K562 (cell line): ENCODE measurements around the gene WIPF3. TPM values are rescaled to one million over a fixed set of nuclear protein-coding genes. Genes with fewer than 3 reads are reported as not detected.

Experiments used
- ATAC-seq: fragments of 200-7000 bp; cut with Tn5 transposase; 3 replicates; pipeline ENCODE4 v1.9.1; 2020; ENCODE audit warnings: moderate library complexity
- BruUV-seq: library from RNA; stranded (reverse); fragments of 400-500 nt; replicated peaks from 2 replicates; lab custom pipeline; 2021; lab: Mats Ljungman, UMichigan
- CTCF ChIA-PET: fragments of 300-600 bp; formaldehyde crosslinking; extraction: SDS; loops from one replicate; lab custom pipeline; 2021; ENCODE audit warnings: low intra/inter-chr PET ratio; lab: Yijun Ruan, JAX
- POLR2A ChIA-PET: fragments of 300-600, 350-650 bp; sonication (Branson Sonifier 250); formaldehyde crosslinking; extraction: SDS; loops from one replicate; lab custom pipeline; 2021; ENCODE audit warnings: antibody characterized with exemption, inconsistent platforms; lab: Yijun Ruan, JAX
- DNase-seq, 4 experiments: peaks; one replicate each; pipeline versions ENCODE4 v3.0.0 to v3.0.0-alpha.2; 2011 to 2018; ENCODE audit warnings: low spot score in 3 of 4, mixed read lengths in 3 of 4; ENCODE audit errors: extremely low read depth in 1 of 4
- FAIRE-seq: peaks from 2 replicates; lab custom pipeline; 2011; peaks lifted over from hg19 to GRCh38; lab: Jason Lieb, UNC
- H2AFZ ChIP-seq: 2 replicates; pipeline ENCODE4 v1.6.0; 2011; ENCODE audit warnings: low read depth, low read length, control low read depth, inconsistent platforms
- H3K27ac ChIP-seq: fragments of 200-600 bp; 3 replicates; pipeline ENCODE4 v1.8.0; 2011; ENCODE audit warnings: low read depth, mild to moderate bottlenecking, control low read depth, inconsistent platforms, low read length, moderate library complexity, mixed read lengths; ENCODE audit errors: extremely low read depth
- H3K27me3 ChIP-seq, 2 experiments: fragments of 300-600 bp in 1 of 2; 2 replicates in 1 of 2; 3 replicates in 1 of 2; pipeline versions ENCODE4 v1.6.0 to v1.8.0; 2011; ENCODE audit warnings: inconsistent platforms in 2 of 2, low read length in 2 of 2, mild to moderate bottlenecking in 1 of 2, mixed read lengths in 1 of 2, moderate library complexity in 1 of 2; ENCODE audit not compliant: control insufficient read depth in 2 of 2, insufficient read depth in 2 of 2
- H3K36me3 ChIP-seq: fragments of 300-600 bp; 3 replicates; pipeline ENCODE4 v1.8.0; 2011; ENCODE audit warnings: mild to moderate bottlenecking, low read length, inconsistent platforms; ENCODE audit not compliant: control insufficient read depth, insufficient read depth
- H3K4me1 ChIP-seq, 2 experiments: fragments of 200-600 bp in 1 of 2; replicated peaks in 1 of 2; 2 replicates in 1 of 2; 3 replicates in 1 of 2; pipeline versions ENCODE4 v1.5.1 to v1.8.0; 2011; ENCODE audit warnings: inconsistent platforms in 2 of 2, low read length in 2 of 2, mild to moderate bottlenecking in 1 of 2, mixed read lengths in 1 of 2, moderate library complexity in 1 of 2; ENCODE audit not compliant: control insufficient read depth in 2 of 2, insufficient read depth in 2 of 2
- H3K4me2 ChIP-seq: 2 replicates; pipeline ENCODE4 v1.6.1; 2011; ENCODE audit warnings: low read length, control low read depth, inconsistent platforms, mixed read lengths; ENCODE audit not compliant: insufficient read depth
- H3K4me3 ChIP-seq: fragments of 200-600 bp; sonication (generic), shearing (Covaris generic); 2 replicates; pipeline ENCODE4 v1.5.1; 2016; ENCODE audit warnings: control low read depth, inconsistent platforms
- H3K79me2 ChIP-seq: fragments of 200-600 bp; 3 replicates; pipeline ENCODE4 v1.8.0; 2011; ENCODE audit warnings: low read length, inconsistent platforms; ENCODE audit not compliant: control insufficient read depth, insufficient read depth
- H3K9ac ChIP-seq, 2 experiments: 2 replicates each; pipeline versions ENCODE4 v1.6.0 to v1.6.1; 2011; ENCODE audit warnings: low read depth in 2 of 2, low read length in 2 of 2, control low read depth in 1 of 2, inconsistent platforms in 1 of 2, mild to moderate bottlenecking in 1 of 2, mixed read lengths in 1 of 2; ENCODE audit not compliant: insufficient read depth in 1 of 2
- H3K9me1 ChIP-seq: one replicate; pipeline ENCODE4 v1.6.0; 2011; ENCODE audit warnings: inconsistent platforms, mild to moderate bottlenecking, low read length, moderate library complexity; ENCODE audit not compliant: control insufficient read depth, insufficient read depth
- H3K9me3 ChIP-seq: replicated peaks from 2 replicates; pipeline ENCODE4 v1.5.1; 2011; ENCODE audit warnings: low read depth, low read length, inconsistent platforms; ENCODE audit not compliant: control insufficient read depth, insufficient read depth
- H4K20me1 ChIP-seq: replicated peaks from 2 replicates; pipeline ENCODE4 v1.6.1; 2011; ENCODE audit warnings: low read length, inconsistent platforms, mixed read lengths; ENCODE audit not compliant: control insufficient read depth, insufficient read depth
- BDP1 ChIP-seq: IDR thresholded peaks from 3 replicates; pipeline ENCODE4 v1.6.1; 2011; ENCODE audit not compliant: insufficient read length, insufficient read depth
- CTCF ChIP-seq, 3 experiments: IDR thresholded peaks in 2 of 3; conservative IDR thresholded peaks in 1 of 3; 2 replicates each; pipeline ENCODE4 v1.5.1; 2011 to 2012; ENCODE audit warnings: low read length in 3 of 3, mild to moderate bottlenecking in 3 of 3, control low read depth in 2 of 3, improper control_type of control experiment in 1 of 3, inconsistent platforms in 1 of 3, low read depth in 1 of 3, mixed read lengths in 1 of 3, moderate library complexity in 1 of 3; ENCODE audit not compliant: insufficient read depth in 2 of 3
- HOMEZ ChIP-seq: fragments of 250-450 bp; sonication (Bioruptor Pico); IDR thresholded peaks from 2 replicates; pipeline ENCODE4 v1.4.0; 2020; ENCODE audit warnings: mild to moderate bottlenecking, moderate library complexity
- MEIS2 ChIP-seq: fragments of 450-650 bp; IDR thresholded peaks from 2 replicates; pipeline ENCODE4 v1.6.1; 2014; ENCODE audit warnings: mild to moderate bottlenecking; ENCODE audit not compliant: partially characterized antibody
- MTA3 ChIP-seq: fragments of 450-650 bp; formaldehyde crosslinking; IDR thresholded peaks from 2 replicates; pipeline ENCODE4 v1.6.1; 2017; ENCODE audit warnings: mild to moderate bottlenecking, borderline replicate concordance
- MTF1 ChIP-seq: fragments of 250-450 bp; sonication (Bioruptor Pico); IDR thresholded peaks from 2 replicates; pipeline ENCODE4 v1.9.0; 2021; ENCODE audit warnings: moderate library complexity, mild to moderate bottlenecking, inconsistent platforms, borderline replicate concordance
- NCOR1 ChIP-seq: fragments of 450-650 bp; IDR thresholded peaks from 2 replicates; pipeline ENCODE4 v1.6.1; 2016; ENCODE audit warnings: mild to moderate bottlenecking, moderate library complexity
- NFIC ChIP-seq: fragments of 450-650 bp; IDR thresholded peaks from 2 replicates; pipeline ENCODE4 v1.6.1; 2017; ENCODE audit warnings: mild to moderate bottlenecking, inconsistent platforms
- NFYB ChIP-seq: IDR thresholded peaks from 2 replicates; pipeline ENCODE4 v1.6.1; 2011; ENCODE audit warnings: mild to moderate bottlenecking, moderate library complexity; ENCODE audit not compliant: insufficient read length; ENCODE audit errors: extremely low read depth
- POLR2G ChIP-seq: fragments of 200-400 bp; formaldehyde crosslinking; IDR thresholded peaks from 2 replicates; pipeline ENCODE4 v1.6.1; 2017; ENCODE audit warnings: low read depth, mild to moderate bottlenecking, antibody characterized with exemption, low read length, moderate library complexity
- TAL1 ChIP-seq: fragments of 450-650 bp; IDR thresholded peaks from 2 replicates; pipeline ENCODE4 v1.6.1; 2016; ENCODE audit warnings: mild to moderate bottlenecking
- ZNF232 ChIP-seq: sonication (generic); formaldehyde crosslinking; IDR thresholded peaks from 2 replicates; pipeline ENCODE4 v1.8.0; 2022; ENCODE audit warnings: mild to moderate bottlenecking, missing genetic modification reagents
- ZNF324 ChIP-seq: fragments of 250-450 bp; sonication (Bioruptor Pico); IDR thresholded peaks from 2 replicates; pipeline ENCODE4 v1.4.0; 2020; ENCODE audit warnings: mild to moderate bottlenecking
- ZNF431 ChIP-seq: sonication (generic); formaldehyde crosslinking; IDR thresholded peaks from 2 replicates; pipeline ENCODE4 v1.8.0; 2022; ENCODE audit warnings: mild to moderate bottlenecking, missing genetic modification reagents
- ZNF644 ChIP-seq: fragments of 200-800 bp; sonication (Bioruptor generic); IDR thresholded peaks from 2 replicates; pipeline ENCODE4 v1.6.1; 2016; ENCODE audit warnings: low read depth, missing genetic modification characterization, missing compliant biosample characterization
- ZNF707 ChIP-seq: fragments of 250-450 bp; sonication (Bioruptor Pico); conservative IDR thresholded peaks from 2 replicates; pipeline ENCODE4 v1.8.0; 2022; ENCODE audit warnings: inconsistent platforms, mild to moderate bottlenecking, moderate library complexity
- ZNF778 ChIP-seq: fragments of 450-650 bp; formaldehyde crosslinking; IDR thresholded peaks from 2 replicates; pipeline ENCODE4 v1.4.0; 2020; ENCODE audit warnings: mild to moderate bottlenecking, moderate library complexity
- WGBS: fragments of 100-300 bp; shearing (Covaris generic); methylation state at CpG from one replicate; pipeline ENCODE4 v1.1.6; 2016; ENCODE audit warnings: low coverage, mixed read lengths; ENCODE audit not compliant: insufficient coverage; ENCODE audit errors: missing lambda C conversion rate; 5-methylcytosine and 5-hydroxymethylcytosine counted together
- in situ Hi-C: fragments of 300-500 bp; cut with MboI; formaldehyde crosslinking; loops from 4 replicates; pipeline ENCODE4 v1.15.0; 2018; ENCODE audit warnings: inconsistent platforms, mixed read lengths
- intact Hi-C: fragments of 100-400 bp; cut with micrococcal nuclease; formaldehyde crosslinking; loops from 2 replicates; pipeline ENCODE4 v1.14.2; 2022
- polyA plus RNA-seq, 8 experiments: library from polyadenylated mRNA; depleted of rRNA in 4 of 8; stranded (reverse) in 5 of 8; unstranded in 3 of 8; fragments of >200 nt; fragmentation: Nextera tagmentation in 2 of 8; fragmentation: Illumina TruSeq in 1 of 8; extraction: Ambion mirVana in 2 of 8; extraction: Trizol in 1 of 8; gene quantifications; 2 replicates each; pipeline versions ENCODE4 v1.2.1 to v1.2.3, GENCODE V29; 2011 to 2014; ENCODE audit warnings: inconsistent platforms in 1 of 8, missing spikeins in 1 of 8
- total RNA-seq, 7 experiments: library from RNA; depleted of rRNA in 6 of 7; stranded (reverse); fragments of >200 nt in 6 of 7; fragmentation: Illumina TruSeq in 2 of 7; extraction: Trizol in 2 of 7; gene quantifications; 2 replicates each; pipeline versions ENCODE4 v1.2.1 to v1.2.3, GENCODE V29; 2011 to 2021; ENCODE audit warnings: low replicate concordance in 1 of 7

WIPF3 gene
- total and polyA plus RNA-seq, 9 of the 15 experiments (the other 6 are each of a cell fraction or from before 2014, with no cell fraction given), result 0.18 to 3.2 (median 1.7) TPM

- TF ChIP-seq HOMEZ (CRISPR knock-in tag) (peak; percentile 91), ZNF778 (CRISPR knock-in tag) (no peak), ZNF644 (peak; percentile 87; the same call in 1 of the 2 replicates), MTF1 (peak; percentile 88; the same call in 1 of the 2 replicates)
- TF ChIP-seq, all 486 proteins: peak for 86
These were observed 11.2 kb upstream of the WIPF3 start (continued) for GRCh38 chr7:29794959-29795629.

- 0% methylated on average over 2 of the region's 2 CpGs for WGBS
- H3K9me3 ChIP-seq, result no peaks in the 10 kb centered on the region
- ChIA-PET CTCF (no interaction called here), POLR2A (interaction anchor here (0.7 to 1.5 kb wide), 3 partner anchors 10 to 413 kb away, joined by 3 to 5 read pairs (median 4); partner anchors contain the start of gene WIPF3)
- H3K4me2 ChIP-seq, result peak overlapping the region; percentile 47
- H3K9me1 ChIP-seq, result no peaks in the 10 kb centered on the region
- no peaks in the 10 kb centered on the region for H4K20me1 ChIP-seq
- FAIRE-seq (peak; percentile 61), ATAC-seq (no peak), DNase-seq (peak in 1 of 4 experiments; percentile 60)
- H3K79me2 ChIP-seq, result no peaks in the 10 kb centered on the region
- no peak overlapping the region for H3K9ac ChIP-seq
- H3K27me3 ChIP-seq, result no peaks in the 10 kb centered on the region
- H3K36me3 ChIP-seq, result no peaks in the 10 kb centered on the region
- peak overlapping the region; percentile 4; the same call in 1 of the 2 replicates for H2AFZ ChIP-seq
- intact Hi-C loops (no loop called here), in situ Hi-C loops (no loop called here)
- no TSS peak for BruUV-seq
- H3K4me1 ChIP-seq, result peaks cover 4 to 53% of the 10 kb centered on the region in 2 experiments; a peak in 4 of 5 replicates
- no peak overlapping the region for H3K4me3 ChIP-seq
- H3K27ac ChIP-seq, result no peak overlapping the region
- TF ChIP-seq MEIS2, result peak; percentile 91
- no peak for TF ChIP-seq CTCF (IDR thresholded peaks at IDR 0.05 in 2 of 3, conservative IDR thresholded peaks at IDR 0.05 in 1 of 3; ENCODE audit: insufficient read depth in 2 of 3, low read depth in 1 of 3, low read length in 3 of 3)
- peak; percentile 69 for TF ChIP-seq TAL1
- TF ChIP-seq NFIC, result peak; percentile 18; the same call in 1 of the 2 replicates
- TF ChIP-seq BDP1, result no peak
- no peak for TF ChIP-seq POLR2G
- TF ChIP-seq ZNF707, result no peak
- 0 out of 2 replicates have a peak, but pooled peaks have one; percentile 25 for TF ChIP-seq ZNF324 (CRISPR knock-in tag)
- no peak for TF ChIP-seq ZNF232 (CRISPR knock-in tag)
- TF ChIP-seq MTA3, result peak; percentile 36; the same call in 1 of the 2 replicates
- TF ChIP-seq ZNF431 (CRISPR knock-in tag), result no peak
- TF ChIP-seq NFYB, result no peak
- TF ChIP-seq NCOR1, result peak; percentile 58
These were observed 10.4 kb upstream of the WIPF3 start for GRCh38 chr7:29795696-29796580.
